GM21381 (cell line): ENCODE measurements around the gene POLG2.
"Not testable (repeated sequence)": the region's sequence is repeated elsewhere in the genome, so short reads cannot be mapped to it uniquely, and the experiment has no call there.

ENCODE experiments used
- ATAC-seq: cut with Tn5 transposase; IDR thresholded peaks from one replicate; pipeline ENCODE4 v1.9.1; 2021; ENCODE audit warnings: mild to moderate bottlenecking, moderate library complexity; ENCODE audit not compliant: unreplicated experiment

Gene POLG2

GRCh38 chr17:64491034-64491860 lies 5.6 kb downstream of the POLG2 start:
- no peak for ATAC-seq

- ATAC-seq, result no peak
Observed at GRCh38 chr17:64488301-64488700, 8.6 kb downstream of the POLG2 start.

- ATAC-seq, result no peak
Observed at GRCh38 chr17:64484380-64484779, 12.5 kb downstream of the POLG2 start.

- no peak for ATAC-seq
Observed at GRCh38 chr17:64480951-64481350, 15.9 kb downstream of the POLG2 start.

GRCh38 chr17:64477849-64478248 lies 19.0 kb downstream of the POLG2 start:
- ATAC-seq, result no peak

GRCh38 chr17:64472564-64472963 lies 24.3 kb downstream of the POLG2 start:
- ATAC-seq, result no peak

GRCh38 chr17:64471440-64471839 lies 25.4 kb downstream of the POLG2 start:
- no peak for ATAC-seq

GRCh38 chr17:64470625-64471024 lies 26.2 kb downstream of the POLG2 start:
- ATAC-seq, result no peak

GRCh38 chr17:64466834-64467233 lies 30.0 kb downstream of the POLG2 start:
- ATAC-seq, result not testable (repeated sequence)

GRCh38 chr17:64466019-64466735 lies 30.7 kb downstream of the POLG2 start:
- ATAC-seq, result no peak

- ATAC-seq, result no peak
Observed at GRCh38 chr17:64461788-64462187, 35.1 kb downstream of the POLG2 start.

- no peak for ATAC-seq
Observed at GRCh38 chr17:64460955-64461354, 35.9 kb downstream of the POLG2 start.

- not testable (repeated sequence) for ATAC-seq
Observed at GRCh38 chr17:64459818-64460217, 37.0 kb downstream of the POLG2 start.

- no peak for ATAC-seq
Observed at GRCh38 chr17:64459284-64459747, 37.5 kb downstream of the POLG2 start.

GRCh38 chr17:64458756-64459155 lies 38.1 kb downstream of the POLG2 start:
- no peak for ATAC-seq

- ATAC-seq, result no peak
Observed at GRCh38 chr17:64457156-64457555, 39.7 kb downstream of the POLG2 start.

- no peak for ATAC-seq
Observed at GRCh38 chr17:64455993-64456885, 40.6 kb downstream of the POLG2 start.

- ATAC-seq, result no peak
Observed at GRCh38 chr17:64449545-64449944, 47.3 kb downstream of the POLG2 start.

- peak; percentile 81 for ATAC-seq
Observed at GRCh38 chr17:64448665-64449512, 48.0 kb downstream of the POLG2 start, which contains the start of gene MILR1. TSS of gene MILR1 (plus strand) at chr17:64449115. CDS start at chr17:64449169, 54 bp downstream.

- no peak for ATAC-seq
Observed at GRCh38 chr17:64447526-64447925, 49.3 kb downstream of the POLG2 start.
